GM19468 (cell line): ENCODE results near the gene MORN5.

Source experiments
- ATAC-seq: cut with Tn5 transposase; IDR thresholded peaks from one replicate; pipeline ENCODE4 v1.9.1; 2021; ENCODE audit warnings: mild to moderate bottlenecking, moderate library complexity, moderate number of reproducible peaks; ENCODE audit not compliant: unreplicated experiment; ENCODE audit errors: extremely low read depth

Gene MORN5

DNA sequence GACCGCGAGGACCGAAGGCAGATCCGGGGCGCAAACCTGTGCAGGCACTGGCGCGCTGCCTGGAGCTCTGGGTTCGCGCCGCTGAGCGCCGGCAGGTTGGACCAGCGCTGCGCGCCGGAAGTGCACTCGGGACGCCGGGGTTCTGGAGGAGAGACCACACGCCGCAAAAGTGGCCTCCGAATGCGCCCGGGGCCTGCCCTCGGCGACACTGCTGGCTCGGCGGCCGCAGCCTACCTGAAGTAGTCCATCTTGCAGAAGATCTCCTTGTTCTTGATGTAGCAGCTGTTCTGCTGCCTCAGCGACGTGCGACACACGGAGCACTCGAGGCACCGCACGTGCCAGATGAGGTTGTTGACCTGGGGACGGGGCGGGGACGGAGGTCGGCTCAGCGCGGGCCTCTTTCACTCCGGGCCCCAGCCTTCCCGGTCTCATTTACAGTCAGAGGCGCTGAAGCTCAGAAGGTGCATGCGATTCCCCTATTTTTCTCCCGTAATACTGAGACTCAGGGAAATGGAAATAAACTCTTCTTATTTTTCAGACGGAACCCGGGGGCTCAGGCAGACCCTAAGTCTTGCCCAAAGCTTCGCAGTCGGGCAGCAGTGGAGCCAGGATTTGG is 66.5 kb downstream of the MORN5 start:
- ATAC-seq = no peak

DNA sequence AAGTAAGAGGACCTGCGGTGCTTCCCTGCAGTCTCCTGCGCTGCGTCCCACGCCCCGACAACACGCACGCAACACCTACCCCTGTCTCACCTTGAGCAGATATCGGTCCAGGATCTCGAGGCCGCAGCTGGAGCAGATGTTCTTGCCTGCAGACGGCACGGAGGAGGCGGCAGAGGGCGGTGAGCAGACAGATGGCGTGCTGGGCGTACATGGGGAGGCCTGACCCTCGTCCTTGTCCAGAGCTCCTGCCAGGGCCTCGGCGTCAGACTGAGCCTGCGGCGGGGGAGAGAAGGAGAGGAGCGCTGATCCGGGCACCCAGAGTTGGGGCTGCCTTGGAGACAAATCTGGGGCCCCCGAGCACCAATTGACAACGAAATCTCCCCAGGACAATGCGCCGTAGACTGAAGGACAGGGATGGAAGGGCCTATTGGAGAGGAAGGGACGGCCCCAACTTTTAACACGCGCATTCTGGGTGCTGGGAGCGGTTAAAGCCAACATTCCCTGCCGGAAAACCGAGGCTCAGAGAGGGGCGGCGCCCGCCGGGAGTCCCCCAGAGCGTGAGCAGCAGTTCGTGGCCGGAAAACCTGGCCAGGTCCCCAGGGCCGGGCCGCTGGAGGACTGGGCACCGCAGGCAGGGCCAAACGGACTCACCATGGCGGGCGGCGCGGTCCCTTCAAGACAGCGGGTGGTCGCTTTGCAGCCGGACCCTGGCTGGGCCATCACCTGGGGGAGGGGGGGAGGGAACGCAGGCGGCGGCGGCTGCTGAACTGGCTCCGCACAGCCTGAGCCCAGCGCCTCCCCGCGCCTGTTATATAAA is 67.3 kb downstream of the MORN5 start:
- ATAC-seq = no peak

DNA sequence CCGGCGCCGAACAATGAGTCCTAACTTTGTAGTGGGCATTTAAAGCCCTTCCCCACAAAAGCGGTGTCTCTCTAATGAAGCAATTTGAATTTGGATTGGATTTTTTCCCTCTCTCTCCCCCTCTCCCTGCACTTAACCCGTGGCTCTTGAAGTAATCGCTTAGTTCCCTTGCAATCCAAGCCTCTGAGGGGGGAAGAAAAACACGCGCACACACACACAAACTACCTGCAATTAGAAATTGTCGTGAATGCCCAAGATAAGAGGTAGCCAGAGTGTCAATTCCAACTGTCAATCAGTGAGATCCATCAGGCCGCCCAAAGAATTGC is 67.8 kb downstream of the MORN5 start:
- ATAC-seq = no peak

DNA sequence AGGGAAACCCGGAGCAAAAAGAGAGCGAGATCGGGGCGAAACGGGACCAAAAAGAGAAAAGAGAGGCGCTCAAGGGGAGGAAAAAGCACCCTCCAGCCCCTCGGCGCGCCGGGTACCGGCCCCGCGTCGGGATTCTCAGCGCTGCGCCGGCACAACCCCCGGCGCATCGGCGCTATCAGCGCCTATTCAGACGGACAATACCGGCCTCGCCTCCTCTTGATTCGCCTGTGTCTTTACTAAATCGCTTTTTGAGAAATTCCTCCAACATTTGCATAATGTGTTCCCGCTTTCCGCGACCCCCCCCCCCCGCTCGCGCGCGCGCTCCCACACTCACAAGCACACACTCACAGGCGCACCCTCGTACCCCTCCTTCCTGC is 68.5 kb downstream of the MORN5 start:
- no peak for ATAC-seq

DNA sequence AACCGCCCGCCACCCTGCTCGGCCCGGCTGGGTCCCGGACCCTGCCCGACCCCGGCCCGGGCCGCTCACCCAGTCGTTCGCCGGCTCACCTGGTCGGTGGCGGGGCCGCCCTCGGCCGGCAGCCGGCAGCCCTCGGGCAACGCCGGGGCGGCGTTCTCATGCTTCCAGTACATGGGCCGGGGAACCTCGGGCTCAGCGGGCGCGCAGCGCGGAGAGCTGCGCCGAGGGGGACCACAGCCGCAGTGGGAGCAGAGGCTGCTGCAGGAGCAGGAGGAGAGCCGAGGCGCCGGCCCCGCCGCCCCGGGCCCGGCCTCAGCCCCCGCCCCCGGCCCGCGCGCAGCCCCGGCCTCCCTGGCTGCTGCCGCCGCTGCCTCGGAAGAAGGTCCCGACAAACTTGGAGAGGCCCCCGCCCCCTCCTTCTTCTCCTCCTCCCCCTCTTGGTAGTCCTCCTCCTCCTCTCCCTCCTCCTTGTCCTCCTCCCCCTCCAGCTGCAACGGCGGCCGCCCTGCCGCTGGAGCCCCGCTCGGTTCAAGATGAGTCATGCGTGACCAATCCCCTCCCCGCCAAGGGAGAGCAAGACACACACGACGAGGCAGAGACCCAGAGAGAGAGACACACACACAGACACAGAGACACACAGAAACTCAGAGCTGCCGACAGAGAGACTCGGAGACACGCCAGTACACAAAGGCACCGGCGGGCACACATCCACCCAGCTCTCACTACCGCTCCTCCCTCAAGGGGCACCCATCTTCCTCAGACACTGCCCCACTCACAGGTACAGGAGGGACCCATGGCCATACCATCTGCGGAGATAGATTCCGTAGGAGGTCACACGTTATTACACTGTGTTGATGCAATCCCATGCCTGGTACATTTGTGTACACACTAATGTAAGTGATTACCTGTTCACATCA is 69.1 kb downstream of the MORN5 start, which contains the start of gene LHX6:
Gene LHX6 (minus strand): TSS at position 390 of the 917 bp plus-strand sequence. CDS start 217 bp downstream, at position 173.
- no peak for ATAC-seq

DNA sequence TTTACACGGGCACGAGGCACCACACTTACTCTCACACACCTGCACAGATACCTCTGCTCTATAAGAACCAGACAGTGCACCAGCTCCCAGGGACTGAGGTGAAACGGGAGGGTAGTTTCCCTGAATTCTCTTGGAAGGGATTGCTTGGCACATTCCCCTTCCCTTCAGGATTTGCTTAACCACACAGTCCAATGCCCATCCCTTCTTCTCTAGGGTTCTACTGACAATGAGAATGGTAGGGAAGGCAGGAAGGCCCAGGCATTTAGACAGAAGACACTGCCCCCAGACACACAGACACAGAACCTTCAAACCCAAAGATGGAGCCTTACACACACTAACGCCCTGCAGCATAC is 69.8 kb downstream of the MORN5 start:
- ATAC-seq = no peak

DNA sequence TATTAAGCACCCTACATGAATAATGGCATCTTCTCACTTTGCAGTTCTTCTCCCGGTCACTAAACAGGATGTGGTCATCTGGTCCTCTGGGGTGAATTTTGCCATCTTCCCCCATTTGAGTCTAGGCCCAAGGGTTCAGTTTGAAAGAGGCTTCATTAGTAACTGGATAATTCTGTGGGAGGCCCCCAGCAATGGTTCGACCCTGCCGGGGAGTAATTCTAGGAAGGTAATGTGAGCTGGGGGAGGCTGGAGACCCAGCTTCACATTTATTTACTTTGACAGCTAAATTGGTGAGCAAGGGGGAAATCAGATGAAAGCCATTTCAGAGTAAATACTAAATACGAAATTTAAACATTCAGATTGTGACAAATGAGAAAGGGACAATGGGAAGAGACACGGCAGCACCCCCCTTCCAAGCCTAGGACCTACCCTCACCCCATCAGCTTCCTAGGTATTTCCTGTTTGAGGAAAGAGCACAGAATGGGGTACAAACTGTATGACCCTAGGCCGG is 73.1 kb downstream of the MORN5 start:
- ATAC-seq = no peak

DNA sequence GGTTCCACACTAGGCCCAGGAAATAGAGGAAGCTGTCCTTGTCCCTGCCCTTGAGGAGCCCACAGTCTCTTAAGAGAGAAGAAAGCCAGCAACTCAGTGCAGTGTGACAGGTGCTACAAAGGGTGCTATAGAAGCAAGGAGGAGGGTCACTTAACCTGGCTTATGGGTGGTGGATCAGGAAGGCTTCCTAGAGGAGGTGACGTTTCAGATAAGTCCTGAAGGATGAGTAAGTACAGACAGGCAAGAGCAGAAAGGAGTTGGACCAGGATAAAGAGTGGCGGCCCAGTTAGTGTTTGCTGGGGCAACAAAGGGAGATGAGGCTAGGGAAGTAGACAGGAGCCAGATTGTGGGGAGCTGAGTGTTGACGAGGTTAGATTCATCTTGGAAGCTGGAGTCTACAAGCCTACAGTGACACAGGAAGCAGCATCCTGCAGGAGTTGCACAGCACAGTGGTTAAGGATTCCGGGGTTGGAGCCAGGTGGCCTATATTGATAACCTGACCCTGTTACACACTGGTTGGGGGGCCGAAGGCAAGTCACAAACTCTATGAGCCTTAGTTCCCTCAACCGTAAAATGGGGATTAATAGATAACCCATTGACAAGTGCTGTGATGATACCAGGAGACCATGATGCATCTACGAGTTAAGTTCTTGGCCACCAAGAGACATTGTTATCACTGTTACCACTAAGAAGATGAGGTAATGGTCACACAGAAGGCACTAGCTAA is 74.5 kb downstream of the MORN5 start:
- ATAC-seq = no peak

DNA sequence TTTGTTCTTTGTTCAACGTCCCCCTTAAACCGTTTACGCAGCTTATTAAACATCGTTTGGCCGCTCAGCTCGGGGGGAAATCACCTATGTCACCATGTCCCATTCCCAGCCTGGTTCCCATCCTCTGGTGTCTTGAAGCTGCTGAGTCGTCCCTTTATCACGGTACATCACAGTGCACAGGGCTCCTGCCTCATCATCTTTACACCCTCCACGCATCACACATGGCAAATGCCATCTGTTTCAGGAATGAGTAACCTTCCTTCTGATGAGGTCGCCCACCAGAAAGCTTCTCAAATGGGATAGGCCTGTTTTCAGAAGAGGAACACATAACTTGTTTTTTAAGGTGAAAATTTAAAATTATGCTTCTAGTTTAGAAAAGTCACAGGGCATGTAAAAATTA is 77.0 kb downstream of the MORN5 start:
- no peak for ATAC-seq

DNA sequence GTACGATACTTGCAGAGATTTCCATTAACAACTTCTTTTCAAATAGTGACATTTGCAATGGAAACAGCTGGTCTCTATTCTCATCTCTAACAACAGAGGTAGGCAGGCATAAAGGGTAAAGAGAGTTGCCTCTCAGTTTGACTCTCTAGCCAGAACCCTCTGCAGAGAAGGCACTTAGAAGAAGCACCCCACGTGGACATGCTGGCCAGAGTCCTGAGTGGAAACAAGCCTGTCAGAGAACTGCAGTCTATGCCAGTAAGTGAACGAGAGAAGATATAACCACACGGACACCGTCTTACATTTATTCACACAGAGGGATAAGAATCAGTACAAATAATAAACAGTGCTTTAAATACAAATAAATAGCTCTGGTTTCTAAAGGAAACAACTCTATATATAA is 80.0 kb downstream of the MORN5 start:
- ATAC-seq = no peak

DNA sequence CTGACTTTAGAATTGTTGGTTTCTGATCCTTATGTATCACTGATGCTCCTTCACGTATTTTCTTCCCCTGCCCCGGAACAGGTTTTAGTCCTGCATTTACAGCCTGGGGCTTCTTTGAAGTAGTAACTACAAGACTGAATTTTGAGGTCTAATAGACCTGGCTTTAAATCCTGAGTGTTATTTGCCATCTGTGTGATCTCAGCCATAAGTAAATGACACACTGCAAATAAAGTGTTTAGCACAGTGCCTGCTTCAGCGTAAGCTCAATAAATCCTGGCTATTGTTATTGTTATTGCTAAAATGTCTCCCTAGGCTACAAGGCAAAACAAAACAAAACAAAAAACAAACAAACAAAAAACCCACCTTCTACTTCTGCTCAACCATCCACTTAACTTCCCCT is 84.6 kb downstream of the MORN5 start:
- no peak for ATAC-seq

DNA sequence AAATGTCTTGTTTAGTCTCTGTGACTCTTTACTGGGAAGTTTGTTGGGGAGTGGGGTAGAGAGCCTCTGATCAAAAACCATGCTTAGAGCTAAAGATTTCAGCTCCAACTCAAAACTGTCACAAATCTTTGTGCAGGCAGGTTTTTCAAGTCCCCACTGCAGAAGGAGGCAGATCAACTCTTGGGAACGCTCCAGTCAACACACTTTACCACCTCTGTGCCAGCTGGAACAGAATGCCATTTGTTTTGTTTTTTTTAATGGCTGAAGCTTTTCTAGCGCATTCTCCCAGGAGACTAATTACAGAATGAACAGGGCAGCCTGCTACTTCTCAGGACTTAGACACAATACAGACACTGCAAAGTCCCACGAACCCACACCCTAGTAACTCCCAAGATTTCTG is 87.0 kb downstream of the MORN5 start:
- no peak for ATAC-seq

DNA sequence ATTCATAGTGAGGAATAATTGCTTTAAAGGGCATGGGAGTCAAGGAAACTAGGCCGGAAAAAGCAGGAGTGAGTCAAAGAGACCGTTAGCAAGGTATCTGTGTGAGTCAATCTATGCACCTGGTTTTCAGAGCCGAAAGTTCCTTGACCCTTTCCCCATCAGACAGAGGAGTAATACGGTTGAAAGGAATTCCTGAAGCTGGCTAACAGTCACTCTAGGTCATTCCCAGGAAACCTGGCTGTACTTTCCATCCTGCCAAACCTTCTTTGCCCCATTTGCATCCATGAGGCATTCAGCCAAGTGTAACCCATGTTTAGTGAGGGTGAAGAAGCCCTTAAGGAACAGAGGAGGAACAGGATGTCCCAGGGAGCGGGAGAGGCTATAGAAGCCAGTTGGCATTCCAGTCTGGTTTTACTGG is 88.7 kb downstream of the MORN5 start:
- ATAC-seq = no peak
